ENCODE data around the gene STAC.
A peak's percentile ranks its signal among the peaks of the same experiment; 100 is the strongest.
"Not testable (repeated sequence)": the region's sequence is repeated elsewhere in the genome, so short reads cannot be mapped to it uniquely, and the experiment has no call there.

STAC gene

GRCh38 chr3:36416599-36416998, 36.3 kb downstream of the STAC start:
- no peak for DNase-seq (ENCODE audit: low read depth)

- DNase-seq (ENCODE audit: low read depth), result no peak
These were observed 36.9 kb downstream of the STAC start for GRCh38 chr3:36417237-36417636.

- DNase-seq (ENCODE audit: low read depth), result no peak
These were observed 38.0 kb downstream of the STAC start for GRCh38 chr3:36418296-36418695.

GRCh38 chr3:36428445-36428844, 48.1 kb downstream of the STAC start:
- no peak for DNase-seq (ENCODE audit: low read depth)

DNA sequence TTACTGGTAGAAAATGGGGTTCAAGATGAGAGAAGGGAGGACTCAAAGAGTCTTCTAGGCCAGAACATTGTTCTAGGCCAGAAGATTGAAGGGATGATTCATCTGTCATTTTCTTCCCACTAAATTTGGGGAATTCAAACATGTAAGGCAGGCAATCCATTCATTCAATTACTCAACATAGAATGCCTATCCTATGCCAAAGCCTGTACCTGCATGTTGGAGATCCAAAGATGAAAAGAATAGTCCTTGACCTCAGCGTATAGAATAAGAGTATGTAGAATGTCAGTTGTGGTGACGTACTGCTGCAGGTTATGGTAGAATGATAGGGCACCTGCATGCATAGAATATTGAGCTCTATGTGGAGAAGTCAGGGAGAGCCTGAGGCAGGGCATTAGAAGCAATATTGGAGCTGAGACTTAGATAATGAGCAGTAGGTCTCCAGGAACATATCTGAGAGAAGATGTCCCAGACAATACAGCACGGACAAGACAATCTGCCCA, 49.7 kb downstream of the STAC start:
- no peak for DNase-seq (ENCODE audit: low read depth)

DNA sequence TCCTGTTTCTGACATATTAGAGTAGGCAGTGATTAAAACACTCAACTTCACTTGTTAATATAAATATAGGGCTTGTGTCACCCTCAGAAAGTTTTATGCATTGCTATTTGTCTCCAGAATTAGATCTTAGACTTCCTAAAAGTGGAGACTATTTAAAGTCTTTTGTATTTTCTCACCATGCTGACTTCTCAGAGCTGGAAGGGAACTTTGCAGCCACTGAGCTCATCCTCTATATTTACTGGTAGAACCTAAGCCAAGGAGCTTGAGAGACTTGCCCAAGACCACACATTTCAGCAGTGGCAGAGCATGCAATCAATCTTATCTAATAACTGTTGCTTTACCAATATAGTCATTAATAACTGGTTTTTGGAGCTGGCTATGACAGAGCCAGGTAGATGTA, 53.2 kb downstream of the STAC start:
- DNase-seq (ENCODE audit: low read depth), result no peak

GRCh38 chr3:36434687-36435426, 54.6 kb downstream of the STAC start:
- peak; percentile 66 for DNase-seq (ENCODE audit: low read depth)

DNA sequence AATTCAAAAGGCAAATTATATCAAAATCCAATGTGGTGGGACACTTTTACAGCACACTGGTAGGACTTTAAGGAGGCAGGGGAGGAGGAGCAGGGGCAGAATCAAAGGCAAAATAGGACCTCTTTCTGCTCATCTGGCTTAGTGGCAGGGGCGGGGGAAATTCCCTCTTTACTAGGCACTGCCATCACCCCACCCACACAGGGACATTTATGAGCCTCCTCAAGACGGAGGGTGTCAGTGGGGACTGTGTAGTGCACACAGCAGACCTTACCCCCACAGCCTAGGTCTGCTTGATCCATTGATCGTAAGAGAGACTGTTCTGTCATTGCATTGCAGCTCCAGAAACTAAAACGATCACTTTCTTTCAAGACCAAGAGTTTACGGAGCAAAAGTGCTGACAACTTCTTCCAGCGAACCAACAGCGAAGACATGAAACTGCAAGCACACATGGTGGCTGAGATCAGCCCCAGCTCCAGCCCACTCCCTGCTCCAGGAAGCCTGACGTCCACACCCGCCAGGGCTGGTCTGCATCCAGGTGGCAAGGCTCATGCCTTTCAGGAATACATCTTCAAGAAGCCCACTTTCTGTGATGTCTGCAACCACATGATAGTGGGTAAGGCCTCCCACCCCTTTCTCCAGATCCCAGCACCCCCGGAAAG, 62.9 kb downstream of the STAC start:
- DNase-seq (ENCODE audit: low read depth), result no peak

DNA sequence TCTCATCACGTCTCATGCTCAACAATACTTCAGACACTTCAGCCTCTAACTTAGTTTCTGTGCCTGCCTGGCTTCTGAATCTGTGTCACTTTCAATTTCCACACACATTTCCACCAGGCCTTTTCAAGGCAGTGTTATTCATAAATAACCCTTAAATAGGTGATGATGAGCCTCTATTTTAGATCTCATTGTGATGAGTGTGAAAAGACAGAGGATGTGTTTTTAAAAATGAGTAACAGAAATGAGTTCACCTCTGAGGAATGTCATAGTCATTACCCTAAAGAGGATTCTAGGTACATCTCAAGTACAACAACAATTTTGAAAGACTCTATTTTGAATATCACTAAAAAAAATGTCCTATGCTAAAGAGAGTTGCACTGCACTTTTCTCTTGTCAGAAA, 64.6 kb downstream of the STAC start:
- no peak for DNase-seq (ENCODE audit: low read depth)

DNA sequence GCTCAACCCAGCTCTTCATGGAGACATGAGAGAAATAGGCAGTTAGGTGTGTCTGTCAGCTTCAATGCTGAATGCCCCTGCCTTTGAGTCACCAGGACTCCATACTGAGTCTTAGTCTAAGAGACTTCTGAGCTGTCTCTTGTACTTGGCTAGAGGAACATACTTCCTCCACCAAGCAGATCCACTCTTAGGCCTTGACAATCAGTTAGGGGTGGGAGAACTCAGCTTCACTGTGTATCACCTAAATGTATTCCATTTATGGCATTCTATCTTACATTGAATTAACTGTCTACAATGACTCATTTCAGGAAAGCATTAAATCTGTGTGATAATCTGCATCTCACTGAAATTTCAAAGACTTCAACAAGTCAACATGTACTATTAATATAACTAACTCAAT, 66.0 kb downstream of the STAC start:
- DNase-seq (ENCODE audit: low read depth), result no peak

GRCh38 chr3:36447061-36447460, 66.8 kb downstream of the STAC start:
- DNase-seq (ENCODE audit: low read depth), result no peak

DNA sequence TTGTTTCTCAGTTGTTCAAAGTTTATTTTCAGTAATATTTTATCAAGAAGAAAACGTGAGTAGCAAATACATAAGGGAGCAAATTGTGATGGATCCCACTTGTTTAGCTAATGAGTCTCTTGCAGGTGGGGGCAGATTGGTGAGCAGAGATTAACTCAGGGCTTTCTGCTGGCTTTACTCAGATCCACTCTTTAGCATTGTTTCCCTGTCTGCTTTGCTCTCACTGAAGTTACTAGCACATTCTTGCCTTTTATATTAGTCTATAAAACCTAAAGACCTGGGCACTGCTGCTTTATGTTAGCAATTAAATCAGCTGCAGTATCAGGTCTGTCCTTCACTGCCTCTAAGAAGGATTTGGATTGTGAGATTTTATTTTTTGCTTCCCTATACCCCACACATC, 71.5 kb downstream of the STAC start:
- no peak for DNase-seq (ENCODE audit: low read depth)

DNA sequence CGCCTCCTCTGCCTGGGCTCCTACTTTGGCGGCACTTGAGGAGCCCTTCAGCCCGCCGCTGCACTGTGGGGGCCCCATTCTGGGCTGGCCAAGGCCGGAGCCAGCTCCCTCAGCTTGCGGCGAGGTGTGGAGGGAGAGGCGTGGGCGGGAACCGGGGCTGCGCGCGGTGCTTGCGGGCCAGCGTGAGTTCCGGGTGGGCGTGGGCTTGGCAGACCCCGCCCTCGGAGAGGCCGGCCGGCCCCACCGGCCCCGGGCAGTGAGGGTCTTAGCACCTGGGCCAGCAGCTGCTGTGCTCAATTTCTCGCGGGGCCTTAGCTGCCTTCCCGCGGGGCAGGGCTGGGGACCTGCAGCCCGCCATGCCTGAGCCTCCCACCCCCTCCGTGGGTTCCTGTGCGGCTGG, 72.9 kb downstream of the STAC start:
- not testable (repeated sequence) for DNase-seq (ENCODE audit: low read depth)

DNA sequence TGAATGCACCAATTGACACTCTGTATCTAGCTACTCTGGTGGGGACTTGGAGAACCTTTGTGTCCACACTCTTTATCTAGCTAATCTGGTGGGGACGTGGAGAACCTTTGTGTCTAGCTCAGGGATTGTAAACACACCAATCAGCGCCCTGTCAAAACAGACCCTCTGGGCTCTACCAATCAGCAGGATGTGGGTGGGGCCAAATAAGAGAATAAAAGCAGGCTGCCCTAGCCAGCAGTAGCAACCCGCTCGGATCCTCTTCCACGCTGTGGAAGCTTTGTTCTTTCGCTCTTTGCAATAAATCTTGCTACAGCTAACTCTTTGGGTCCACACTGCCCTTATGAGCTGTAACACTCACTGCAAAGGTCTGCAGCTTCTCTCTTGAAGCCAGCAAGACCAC, 73.6 kb downstream of the STAC start:
- not testable (repeated sequence) for DNase-seq (ENCODE audit: low read depth)

GRCh38 chr3:36455406-36455805, 75.1 kb downstream of the STAC start:
- no peak for DNase-seq (ENCODE audit: low read depth)

- DNase-seq (ENCODE audit: low read depth), result no peak
These were observed 76.5 kb downstream of the STAC start for GRCh38 chr3:36456784-36457183.

GRCh38 chr3:36457667-36458066, 77.4 kb downstream of the STAC start:
- peak; percentile 21 for DNase-seq (ENCODE audit: low read depth)

- DNase-seq (ENCODE audit: low read depth), result no peak
These were observed 78.9 kb downstream of the STAC start for GRCh38 chr3:36459177-36459576.

DNA sequence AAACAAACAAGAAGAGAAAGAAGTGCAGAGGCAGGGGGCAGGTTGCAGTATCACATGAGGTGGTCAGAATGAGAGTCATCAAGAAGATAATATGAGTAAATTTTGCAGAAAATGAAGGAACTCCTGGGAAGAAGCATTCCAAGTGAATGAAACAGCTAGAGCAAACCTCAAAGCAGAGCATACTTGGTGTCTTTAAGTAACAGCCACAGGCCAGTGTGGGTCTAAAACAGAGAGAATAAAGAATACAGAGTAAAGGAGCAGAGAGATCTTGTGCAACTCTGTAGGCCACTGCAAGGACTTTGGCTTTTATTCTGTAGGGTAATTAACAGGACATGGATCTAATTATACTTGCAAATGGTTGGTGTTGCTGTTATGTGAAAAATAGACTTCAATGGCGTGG, 81.3 kb downstream of the STAC start:
- peak; percentile 57 for DNase-seq (ENCODE audit: low read depth)

- not testable (repeated sequence) for DNase-seq (ENCODE audit: low read depth)
These were observed 91.7 kb downstream of the STAC start for GRCh38 chr3:36472045-36472444.

GRCh38 chr3:36475558-36475957, 95.3 kb downstream of the STAC start:
- peak; percentile 44 for DNase-seq (ENCODE audit: low read depth)

- no peak for DNase-seq (ENCODE audit: low read depth)
These were observed 96.1 kb downstream of the STAC start for GRCh38 chr3:36476286-36476942.

- DNase-seq (ENCODE audit: low read depth), result peak; percentile 81
These were observed 97.4 kb downstream of the STAC start for GRCh38 chr3:36477655-36478054.
